Measurements from ENCODE around the gene KLC1.

DNA sequence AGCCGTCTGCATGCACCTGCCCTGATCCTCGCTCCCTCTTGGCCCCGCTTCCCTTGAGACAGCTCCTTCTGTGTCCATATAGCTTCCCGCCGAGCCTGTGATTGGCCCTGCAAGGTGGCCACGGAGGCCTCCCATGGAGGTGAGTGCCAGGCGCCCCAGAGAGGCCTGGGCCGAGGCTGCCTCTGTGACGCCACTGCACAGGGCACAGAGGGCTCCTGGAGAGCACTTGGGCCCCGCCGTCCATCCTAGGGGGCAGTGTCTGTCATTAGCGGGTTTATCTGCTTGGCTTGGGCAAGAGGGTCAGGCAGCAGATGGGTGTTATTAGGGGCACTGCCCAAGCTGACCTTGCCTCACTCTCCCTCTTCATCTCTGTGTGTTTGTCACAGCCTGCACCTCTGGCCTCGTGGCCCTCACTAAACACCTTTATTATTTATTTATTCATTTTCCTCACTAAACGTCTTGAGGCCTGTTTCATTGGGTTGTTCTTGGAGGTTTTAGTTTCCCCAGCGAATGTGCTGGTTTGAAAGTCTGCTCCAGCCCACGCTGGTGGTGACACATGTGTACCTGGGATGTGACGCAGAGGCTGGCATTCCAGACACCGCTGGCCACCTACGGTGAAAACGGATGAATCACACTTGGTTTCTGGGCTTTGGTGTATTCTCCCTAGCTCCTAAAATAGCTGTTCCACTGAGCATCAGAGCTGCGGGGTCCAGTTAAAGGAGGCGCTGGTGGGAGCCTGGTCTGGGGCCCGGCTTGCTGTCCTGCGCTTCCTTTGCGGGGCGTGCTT is 92.5 kb downstream of the KLC1 start:
- TF ChIP-seq, protein P1, sequence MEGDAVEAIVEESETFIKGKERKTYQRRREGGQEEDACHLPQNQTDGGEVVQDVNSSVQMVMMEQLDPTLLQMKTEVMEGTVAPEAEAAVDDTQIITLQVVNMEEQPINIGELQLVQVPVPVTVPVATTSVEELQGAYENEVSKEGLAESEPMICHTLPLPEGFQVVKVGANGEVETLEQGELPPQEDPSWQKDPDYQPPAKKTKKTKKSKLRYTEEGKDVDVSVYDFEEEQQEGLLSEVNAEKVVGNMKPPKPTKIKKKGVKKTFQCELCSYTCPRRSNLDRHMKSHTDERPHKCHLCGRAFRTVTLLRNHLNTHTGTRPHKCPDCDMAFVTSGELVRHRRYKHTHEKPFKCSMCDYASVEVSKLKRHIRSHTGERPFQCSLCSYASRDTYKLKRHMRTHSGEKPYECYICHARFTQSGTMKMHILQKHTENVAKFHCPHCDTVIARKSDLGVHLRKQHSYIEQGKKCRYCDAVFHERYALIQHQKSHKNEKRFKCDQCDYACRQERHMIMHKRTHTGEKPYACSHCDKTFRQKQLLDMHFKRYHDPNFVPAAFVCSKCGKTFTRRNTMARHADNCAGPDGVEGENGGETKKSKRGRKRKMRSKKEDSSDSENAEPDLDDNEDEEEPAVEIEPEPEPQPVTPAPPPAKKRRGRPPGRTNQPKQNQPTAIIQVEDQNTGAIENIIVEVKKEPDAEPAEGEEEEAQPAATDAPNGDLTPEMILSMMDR (IDR thresholded peaks at IDR 0.05) = no peak
- no peak for TF ChIP-seq POLR2AphosphoS5 (IDR thresholded peaks at IDR 0.05)
- TF ChIP-seq EP300 (IDR thresholded peaks at IDR 0.05; ENCODE audit: low read depth) = no peak
- no peak for TF ChIP-seq POLR2A (IDR thresholded peaks at IDR 0.05)

Data from transverse colon (tissue), 4 donors.